Keratinocyte (primary cell): ENCODE data around the gene C10orf67. TPM values are rescaled to one million over a fixed set of nuclear protein-coding genes. Genes with fewer than 3 reads are reported as not detected.
"Not testable (repeated sequence)": the region's sequence is repeated elsewhere in the genome, so short reads cannot be mapped to it uniquely, and the experiment has no call there.

ENCODE experiments used
- DNase-seq: peaks from one replicate; pipeline ENCODE4 v3.0.0-alpha.2; 2011; ENCODE audit warnings: low read depth, missing footprints, low spot score
- FAIRE-seq: peaks from 2 replicates; lab custom pipeline; 2011; peaks lifted over from hg19 to GRCh38; lab: Jason Lieb, UNC
- H2AFZ ChIP-seq: 2 replicates; pipeline ENCODE4 v1.6.0; 2012; ENCODE audit warnings: low read length, control low read depth, inconsistent platforms; ENCODE audit not compliant: control insufficient read depth
- H3K27ac ChIP-seq: 2 replicates; pipeline ENCODE4 v1.5.1; 2011; ENCODE audit warnings: low read length; ENCODE audit not compliant: control insufficient read depth, insufficient read depth
- H3K27me3 ChIP-seq: 3 replicates; pipeline ENCODE4 v1.6.0; 2011; ENCODE audit warnings: low read length; ENCODE audit not compliant: control insufficient read depth, insufficient read depth; ENCODE audit errors: extremely low read depth
- H3K36me3 ChIP-seq, 2 experiments: 2 replicates in 1 of 2; 3 replicates in 1 of 2; pipeline ENCODE4 v1.5.1; 2011; ENCODE audit warnings: low read length in 2 of 2, mild to moderate bottlenecking in 1 of 2; ENCODE audit not compliant: control insufficient read depth in 2 of 2, insufficient read depth in 2 of 2; ENCODE audit errors: extremely low read depth in 1 of 2
- H3K4me1 ChIP-seq: 3 replicates; pipeline ENCODE4 v1.5.1; 2011; ENCODE audit warnings: low read length; ENCODE audit not compliant: control insufficient read depth, insufficient read depth; ENCODE audit errors: extremely low read depth
- H3K4me2 ChIP-seq: 3 replicates; pipeline ENCODE4 v1.6.0; 2011; ENCODE audit warnings: low read depth, low read length; ENCODE audit not compliant: control insufficient read depth, insufficient read depth; ENCODE audit errors: extremely low read depth
- H3K4me3 ChIP-seq, 3 experiments: fragments of 200-600 bp in 1 of 3; sonication (generic) in 1 of 3; 2 replicates in 2 of 3; 3 replicates in 1 of 3; pipeline ENCODE4 v1.5.1; 2011 to 2016; ENCODE audit warnings: low read length in 3 of 3, mild to moderate bottlenecking in 3 of 3, control low read depth in 2 of 3, inconsistent platforms in 1 of 3, low read depth in 1 of 3, mixed read lengths in 1 of 3, mixed run types in 1 of 3, moderate library complexity in 1 of 3; ENCODE audit not compliant: control insufficient read depth in 2 of 3, insufficient read depth in 2 of 3; ENCODE audit errors: extremely low read depth in 1 of 3
- H3K79me2 ChIP-seq: 2 replicates; pipeline ENCODE4 v1.6.0; 2012; ENCODE audit warnings: low read length; ENCODE audit not compliant: control insufficient read depth, insufficient read depth
- H3K9ac ChIP-seq: 3 replicates; pipeline ENCODE4 v1.6.0; 2011; ENCODE audit warnings: low read length; ENCODE audit not compliant: control insufficient read depth, insufficient read depth; ENCODE audit errors: extremely low read depth
- H3K9me1 ChIP-seq: 3 replicates; pipeline ENCODE4 v1.6.0; 2011; ENCODE audit warnings: low read length; ENCODE audit not compliant: control insufficient read depth, insufficient read depth; ENCODE audit errors: extremely low read depth
- H3K9me3 ChIP-seq: 2 replicates; pipeline ENCODE4 v1.5.1; 2012; ENCODE audit warnings: low read depth, low read length; ENCODE audit not compliant: control insufficient read depth
- H4K20me1 ChIP-seq: 3 replicates; pipeline ENCODE4 v1.6.0; 2011; ENCODE audit warnings: low read length; ENCODE audit not compliant: control insufficient read depth, insufficient read depth; ENCODE audit errors: extremely low read depth
- EZH2 ChIP-seq: IDR thresholded peaks from one replicate; pipeline ENCODE4 v1.6.1; 2012; ENCODE audit warnings: inconsistent platforms, mild to moderate bottlenecking, low read length, moderate library complexity
- dilution Hi-C: fragments of 300-500 bp; cut with MboI; formaldehyde crosslinking; loops from one replicate; pipeline ENCODE4 v1.7.0; 2020; ENCODE audit warnings: low sequenced_read_pairs; ENCODE audit not compliant: extremely low pct_ligation_motif_present
- polyA plus RNA-seq, 5 experiments: library from polyadenylated mRNA; depleted of rRNA in 3 of 5; stranded (reverse) in 3 of 5; stranded (forward) in 1 of 5; unstranded in 1 of 5; fragments of >200 nt; gene quantifications; 1 replicate in 1 of 5; 2 replicates in 3 of 5; 3 replicates in 1 of 5; pipeline versions ENCODE4 v1.2.1 to v1.2.3, GENCODE V29; 2011 to 2012; ENCODE audit warnings: missing spikeins in 2 of 5, low read depth in 1 of 5, low replicate concordance in 1 of 5
- TF ChIP-seq, protein P1 (sequence below), 3 experiments: IDR thresholded peaks in 1 of 3; conservative IDR thresholded peaks in 1 of 3; optimal IDR thresholded peaks in 1 of 3; 2 replicates in 2 of 3; 3 replicates in 1 of 3; pipeline versions ENCODE3 to v1.5.1; 2011; ENCODE audit warnings: low read length in 3 of 3, mild to moderate bottlenecking in 3 of 3, moderate library complexity in 2 of 3, control low read depth in 1 of 3, inconsistent platforms in 1 of 3; ENCODE audit not compliant: insufficient read depth in 2 of 3; ENCODE audit errors: extremely low read depth in 1 of 3

The C10orf67 gene
- polyA plus RNA-seq, 1 donor (not counting 4 experiments of a cell fraction or from before 2014, with no cell fraction given): 0.26 TPM

DNA sequence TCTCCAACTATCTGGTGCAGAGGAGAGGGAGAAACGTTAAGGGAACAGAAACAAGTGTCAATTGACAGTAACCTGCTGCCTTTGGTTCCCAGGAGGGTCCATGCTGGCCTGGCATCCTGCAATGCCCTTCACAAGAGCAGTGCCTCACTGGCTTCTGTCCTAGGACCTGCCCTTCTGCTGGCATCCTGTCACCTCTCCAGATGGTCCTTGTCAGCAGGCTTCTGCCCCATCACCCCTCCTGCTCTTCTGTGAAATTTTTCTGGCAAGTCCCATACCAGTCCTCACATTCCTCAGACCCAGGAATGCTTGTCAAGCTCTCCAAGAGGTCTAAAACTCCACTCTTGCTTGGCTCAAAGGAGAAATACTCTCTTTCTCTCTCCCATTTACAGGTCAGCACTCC, 34.2 kb downstream of the C10orf67 start:
- no peak for DNase-seq
- no peaks in the 10 kb centered on the region for H3K36me3 ChIP-seq
- no peaks in the 10 kb centered on the region for H3K9me1 ChIP-seq
- H3K9ac ChIP-seq: no peak overlapping the region
- peaks cover 9% of the 10 kb centered on the region for H3K27me3 ChIP-seq
- TF ChIP-seq, protein P1, sequence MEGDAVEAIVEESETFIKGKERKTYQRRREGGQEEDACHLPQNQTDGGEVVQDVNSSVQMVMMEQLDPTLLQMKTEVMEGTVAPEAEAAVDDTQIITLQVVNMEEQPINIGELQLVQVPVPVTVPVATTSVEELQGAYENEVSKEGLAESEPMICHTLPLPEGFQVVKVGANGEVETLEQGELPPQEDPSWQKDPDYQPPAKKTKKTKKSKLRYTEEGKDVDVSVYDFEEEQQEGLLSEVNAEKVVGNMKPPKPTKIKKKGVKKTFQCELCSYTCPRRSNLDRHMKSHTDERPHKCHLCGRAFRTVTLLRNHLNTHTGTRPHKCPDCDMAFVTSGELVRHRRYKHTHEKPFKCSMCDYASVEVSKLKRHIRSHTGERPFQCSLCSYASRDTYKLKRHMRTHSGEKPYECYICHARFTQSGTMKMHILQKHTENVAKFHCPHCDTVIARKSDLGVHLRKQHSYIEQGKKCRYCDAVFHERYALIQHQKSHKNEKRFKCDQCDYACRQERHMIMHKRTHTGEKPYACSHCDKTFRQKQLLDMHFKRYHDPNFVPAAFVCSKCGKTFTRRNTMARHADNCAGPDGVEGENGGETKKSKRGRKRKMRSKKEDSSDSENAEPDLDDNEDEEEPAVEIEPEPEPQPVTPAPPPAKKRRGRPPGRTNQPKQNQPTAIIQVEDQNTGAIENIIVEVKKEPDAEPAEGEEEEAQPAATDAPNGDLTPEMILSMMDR (optimal IDR thresholded peaks at IDR 0.05 in 1 of 3, IDR thresholded peaks at IDR 0.05 in 1 of 3, conservative IDR thresholded peaks at IDR 0.05 in 1 of 3; ENCODE audit: extremely low read depth in 1 of 3, insufficient read depth in 2 of 3, low read length in 3 of 3): no peak
- TF ChIP-seq EZH2: no peak
- no peak for FAIRE-seq
- no peaks in the 10 kb centered on the region for H3K79me2 ChIP-seq
- no peaks in the 10 kb centered on the region for H3K9me3 ChIP-seq
- no peak overlapping the region for H2AFZ ChIP-seq
- dilution Hi-C loops: loop anchor here (25.0 kb wide), 1 partner anchor 227 kb away; no protein-coding TSS in a partner anchor
- H4K20me1 ChIP-seq: no peaks in the 10 kb centered on the region
- H3K4me3 ChIP-seq: no peak overlapping the region
- no peak overlapping the region for H3K4me2 ChIP-seq
- no peaks in the 10 kb centered on the region for H3K4me1 ChIP-seq
- no peak overlapping the region for H3K27ac ChIP-seq

DNA sequence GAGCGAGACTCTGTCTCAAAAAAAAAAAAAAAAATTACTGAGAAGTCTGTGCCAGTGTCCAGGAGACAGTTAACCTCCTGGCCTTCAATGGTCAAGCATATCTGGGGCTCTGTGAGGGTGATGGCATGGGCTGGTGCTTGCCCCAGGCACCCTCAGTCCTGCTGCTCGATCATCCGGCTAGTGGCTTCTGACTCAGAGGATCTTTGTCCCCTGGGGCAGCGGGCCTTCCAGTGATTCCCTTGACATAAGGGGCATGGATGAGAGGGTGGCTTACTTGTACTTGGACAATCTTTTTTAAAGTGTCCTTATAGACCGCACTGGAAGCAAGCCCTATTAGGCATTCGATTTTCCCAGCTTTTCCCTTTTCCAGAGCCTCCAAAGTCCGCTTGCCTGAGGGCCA, 44.6 kb downstream of the C10orf67 start:
- H3K4me2 ChIP-seq, H3K27me3 ChIP-seq, H3K27ac ChIP-seq, H3K9me3 ChIP-seq, H3K9me1 ChIP-seq, H4K20me1 ChIP-seq, H3K4me1 ChIP-seq, DNase-seq, H3K9ac ChIP-seq, H3K36me3 ChIP-seq, H3K4me3 ChIP-seq, H3K79me2 ChIP-seq, FAIRE-seq, H2AFZ ChIP-seq: not testable (repeated sequence)
- dilution Hi-C loops: loop anchor here (25.0 kb wide), 1 partner anchor 237 kb away; no protein-coding TSS in a partner anchor

DNA sequence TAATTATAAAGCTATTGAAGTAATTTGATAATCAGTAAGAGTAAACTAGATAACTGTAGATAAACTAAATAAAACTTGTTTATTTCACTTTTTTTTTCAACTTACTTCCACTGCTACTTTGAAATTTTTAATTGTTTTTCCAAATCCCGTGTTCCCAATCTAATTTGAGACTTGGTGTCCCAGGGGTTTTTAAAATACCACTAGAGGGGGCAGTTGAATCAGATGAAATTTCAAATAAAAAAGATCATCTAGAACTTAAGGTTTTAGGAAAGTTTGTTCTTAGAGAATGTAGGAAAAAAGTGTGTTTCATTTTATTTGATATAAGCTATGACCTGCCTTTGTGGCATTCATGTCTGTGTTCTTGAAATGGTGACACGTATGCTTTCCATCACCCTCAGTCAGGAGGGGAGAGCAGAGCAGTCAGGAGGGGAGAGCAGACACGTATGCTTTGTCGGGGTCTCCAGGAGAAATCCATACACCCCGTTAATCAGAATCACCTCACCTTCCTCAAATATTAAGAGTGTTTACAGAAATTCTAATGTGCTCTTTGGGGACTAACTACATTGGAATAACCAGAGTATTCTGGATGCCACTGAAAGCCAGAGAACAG, 49.9 kb downstream of the C10orf67 start:
- Histone ChIP-seq H3K9ac (no peak overlapping the region), H3K79me2 (no peaks in the 10 kb centered on the region), H3K9me3 (no peaks in the 10 kb centered on the region), H4K20me1 (no peaks in the 10 kb centered on the region), H3K4me2 (no peak overlapping the region), H3K27ac (no peak overlapping the region), H3K36me3 (no peaks in the 10 kb centered on the region), H3K9me1 (no peaks in the 10 kb centered on the region), H2AFZ (no peak overlapping the region), H3K27me3 (peaks cover 6% of the 10 kb centered on the region), H3K4me3 (no peak overlapping the region), H3K4me1 (no peaks in the 10 kb centered on the region)
- TF ChIP-seq EZH2: no peak
- TF ChIP-seq, protein P1 (optimal IDR thresholded peaks at IDR 0.05 in 1 of 3, IDR thresholded peaks at IDR 0.05 in 1 of 3, conservative IDR thresholded peaks at IDR 0.05 in 1 of 3; ENCODE audit: extremely low read depth in 1 of 3, insufficient read depth in 2 of 3, low read length in 3 of 3): peak in 1 of 3 experiments; percentile 46
- FAIRE-seq (no peak), DNase-seq (no peak)
- dilution Hi-C loops: no loop called here
